GM12878 (cell line): ENCODE data around the gene HBP1. TPM values are rescaled to one million over a fixed set of nuclear protein-coding genes. Genes with fewer than 3 reads are reported as not detected.
A peak's percentile ranks its signal among the peaks of the same experiment; 100 is the strongest.

ENCODE experiments used
- ATAC-seq: fragments of 200-7000 bp; cut with Tn5 transposase; 3 replicates; pipeline ENCODE4 v1.9.1; 2020; ENCODE audit warnings: mild to moderate bottlenecking, moderate library complexity
- BruUV-seq: library from RNA; stranded (reverse); fragments of 400-500 nt; replicated peaks from 2 replicates; lab custom pipeline; 2021; lab: Mats Ljungman, UMichigan
- CTCF ChIA-PET: fragments of 300-600 bp; sonication (Branson Sonifier 250); formaldehyde crosslinking; extraction: SDS; loops from one replicate; lab custom pipeline; 2021; ENCODE audit warnings: inconsistent platforms; lab: Yijun Ruan, JAX
- POLR2A ChIA-PET: fragments of 350-600 bp; formaldehyde crosslinking; extraction: SDS; loops from one replicate; lab custom pipeline; 2021; ENCODE audit warnings: inconsistent platforms; lab: Charles Lee
- RAD21 ChIA-PET: fragments of 300-600 bp; sonication (Branson Sonifier 250); formaldehyde crosslinking; loops from one replicate; lab custom pipeline; 2023; ENCODE audit warnings: antibody characterized with exemption; ENCODE audit not compliant: unreplicated experiment; lab: Charles Lee
- SMC1A ChIA-PET: fragments of 300-600 bp; sonication (Branson Sonifier 250); formaldehyde crosslinking; loops from one replicate; lab custom pipeline; 2023; ENCODE audit not compliant: unreplicated experiment, uncharacterized antibody; lab: Charles Lee
- DNase-seq: peaks from one replicate; pipeline ENCODE4 v3.0.0-alpha.2; 2011; ENCODE audit warnings: low read depth, low spot score
- FAIRE-seq: peaks from 3 replicates; lab custom pipeline; 2011; peaks lifted over from hg19 to GRCh38; lab: Jason Lieb, UNC
- H2AFZ ChIP-seq: 2 replicates; pipeline ENCODE4 v1.6.0; 2011; ENCODE audit warnings: low read depth, low read length, control low read depth; ENCODE audit not compliant: control insufficient read depth
- H3K27ac ChIP-seq: 2 replicates; pipeline ENCODE4 v1.5.1; 2011; ENCODE audit warnings: control low read depth; ENCODE audit not compliant: control insufficient read depth, insufficient read depth
- H3K27me3 ChIP-seq, 2 experiments: replicated peaks in 1 of 2; 2 replicates each; pipeline versions ENCODE4 v1.6.0 to v1.6.1; 2011; ENCODE audit warnings: low read length in 1 of 2; ENCODE audit not compliant: control insufficient read depth in 2 of 2, insufficient read depth in 2 of 2
- H3K36me3 ChIP-seq, 2 experiments: 2 replicates each; pipeline ENCODE4 v1.5.1; 2011; ENCODE audit warnings: low read length in 1 of 2; ENCODE audit not compliant: control insufficient read depth in 2 of 2, insufficient read depth in 2 of 2
- H3K4me1 ChIP-seq: 2 replicates; pipeline ENCODE4 v1.6.1; 2011; ENCODE audit warnings: mild to moderate bottlenecking, low read length, moderate library complexity, mixed read lengths; ENCODE audit not compliant: control insufficient read depth, insufficient read depth
- H3K4me2 ChIP-seq: 2 replicates; pipeline ENCODE4 v1.6.0; 2011; ENCODE audit warnings: control low read depth; ENCODE audit not compliant: control insufficient read depth, insufficient read depth
- H3K4me3 ChIP-seq: fragments of 200-600 bp; sonication (generic); 2 replicates; pipeline ENCODE4 v1.5.1; 2016
- H3K79me2 ChIP-seq: 2 replicates; pipeline ENCODE4 v1.6.0; 2011; ENCODE audit warnings: low read length; ENCODE audit not compliant: control insufficient read depth, insufficient read depth
- H3K9ac ChIP-seq: 2 replicates; pipeline ENCODE4 v1.8.0; 2011; ENCODE audit warnings: low read length, control low read depth, mixed read lengths; ENCODE audit not compliant: control insufficient read depth, insufficient read depth
- H3K9me3 ChIP-seq: replicated peaks from 3 replicates; pipeline ENCODE4 v1.5.1; 2011; ENCODE audit warnings: mild to moderate bottlenecking, low read length; ENCODE audit not compliant: control insufficient read depth, insufficient read depth
- H4K20me1 ChIP-seq: 2 replicates; pipeline ENCODE4 v1.6.0; 2011; ENCODE audit not compliant: control insufficient read depth, insufficient read depth
- MEF2A ChIP-seq: IDR thresholded peaks from 2 replicates; pipeline ENCODE4 v1.6.1; 2011; ENCODE audit warnings: low read depth, mild to moderate bottlenecking, low read length, moderate library complexity; ENCODE audit not compliant: insufficient read depth
- ZBTB11 ChIP-seq: fragments of 450-650 bp; formaldehyde crosslinking; IDR thresholded peaks from 2 replicates; pipeline ENCODE4 v1.5.0; 2022; ENCODE audit warnings: mild to moderate bottlenecking, missing genetic modification characterization
- WGBS: methylation state at CpG from one replicate; pipeline ENCODE4 v1.1.6; 2016; ENCODE audit warnings: low lambda C conversion rate; ENCODE audit not compliant: insufficient replicate concordance, insufficient coverage; ENCODE audit errors: missing lambda C conversion rate; 5-methylcytosine and 5-hydroxymethylcytosine counted together
- in situ Hi-C: fragments of 300-500 bp; cut with MboI; formaldehyde crosslinking; loops from 9 replicates; pipeline ENCODE4 v1.14.3; 2018; ENCODE audit warnings: mixed read lengths
- intact Hi-C: fragments of 100-400 bp; cut with micrococcal nuclease; formaldehyde crosslinking; loops from one replicate; pipeline ENCODE4 v1.14.2; 2022; ENCODE audit not compliant: unreplicated experiment
- polyA plus RNA-seq, 11 experiments: library from polyadenylated mRNA; depleted of rRNA in 4 of 11; unstranded in 6 of 11; stranded (reverse) in 5 of 11; fragments of >200 nt; fragmentation: Nextera tagmentation in 4 of 11; fragmentation: Illumina TruSeq in 1 of 11; extraction: Ambion mirVana in 4 of 11; extraction: Trizol in 1 of 11; gene quantifications; 1 replicate in 1 of 11; 2 replicates in 10 of 11; pipeline versions ENCODE4 v1.2.1 to v1.2.3, GENCODE V29; 2011 to 2016; ENCODE audit warnings: inconsistent platforms in 2 of 11, missing spikeins in 2 of 11, low read depth in 1 of 11
- total RNA-seq, 4 experiments: library from RNA; depleted of rRNA in 3 of 4; stranded (reverse); fragments of >200 nt in 3 of 4; fragmentation: Illumina TruSeq in 1 of 4; extraction: Trizol in 1 of 4; gene quantifications; 2 replicates each; pipeline versions ENCODE4 v1.2.1 to v1.2.3, GENCODE V29; 2013 to 2021

HBP1 gene
- total and polyA plus RNA-seq, 10 of the 15 experiments (the other 5 are each of a cell fraction or from before 2014, with no cell fraction given): 5.8 to 30.9 (median 9.4) TPM

- Histone ChIP-seq H3K4me3 (no peak overlapping the region), H3K36me3 (peaks cover 2 to 10% of the 10 kb centered on the region in 2 experiments; a peak in 3 of 4 replicates), H3K4me2 (no peak overlapping the region), H3K9ac (no peak overlapping the region), H2AFZ (no peak overlapping the region), H3K4me1 (no peaks in the 10 kb centered on the region), H3K79me2 (no peaks in the 10 kb centered on the region), H3K27me3 (no peaks in the 10 kb centered on the region), H3K27ac (no peak overlapping the region), H3K9me3 (no peaks in the 10 kb centered on the region; the same call in 1 of the 3 replicates), H4K20me1 (no peaks in the 10 kb centered on the region)
- 98% methylated on average over 3 of the region's 3 CpGs for WGBS
- ATAC-seq (no peak), DNase-seq (no peak), FAIRE-seq (no peak)
- CTCF ChIA-PET: no interaction called here
- BruUV-seq: no TSS peak
- POLR2A ChIA-PET: no interaction called here
- in situ Hi-C loops (loop anchor here (10.0 kb wide), 1 partner anchor 517 kb away; no protein-coding TSS in a partner anchor), intact Hi-C loops (no loop called here)
- SMC1A ChIA-PET: interaction anchor here (1.5 kb wide), 1 partner anchor 26 kb away, joined by 3 read pairs; no protein-coding TSS in a partner anchor
- RAD21 ChIA-PET: interaction anchor here (1.2 kb wide), 1 partner anchor 39 kb away, joined by 3 read pairs; the partner anchor contains the start of gene HBP1
- no peak for TF ChIP-seq ZBTB11 (CRISPR knock-in tag)
- TF ChIP-seq MEF2A: 0 out of 2 replicates have a peak, but pooled peaks have one; percentile 14
Observed at GRCh38 chr7:107208024-107208521, 39.3 kb downstream of the HBP1 start.
